DMS 273 treated with DMSO at 0.1 percent for 48 hours (cell line): ENCODE measurements around the gene SNRNP200.
"Not testable (repeated sequence)": the region's sequence is repeated elsewhere in the genome, so short reads cannot be mapped to it uniquely, and the experiment has no call there.

Experiments used
- DNase-seq: peaks from one replicate; lab custom pipeline; 2025; lab: John Stamatoyannopoulos, UW

SNRNP200 gene

DNA sequence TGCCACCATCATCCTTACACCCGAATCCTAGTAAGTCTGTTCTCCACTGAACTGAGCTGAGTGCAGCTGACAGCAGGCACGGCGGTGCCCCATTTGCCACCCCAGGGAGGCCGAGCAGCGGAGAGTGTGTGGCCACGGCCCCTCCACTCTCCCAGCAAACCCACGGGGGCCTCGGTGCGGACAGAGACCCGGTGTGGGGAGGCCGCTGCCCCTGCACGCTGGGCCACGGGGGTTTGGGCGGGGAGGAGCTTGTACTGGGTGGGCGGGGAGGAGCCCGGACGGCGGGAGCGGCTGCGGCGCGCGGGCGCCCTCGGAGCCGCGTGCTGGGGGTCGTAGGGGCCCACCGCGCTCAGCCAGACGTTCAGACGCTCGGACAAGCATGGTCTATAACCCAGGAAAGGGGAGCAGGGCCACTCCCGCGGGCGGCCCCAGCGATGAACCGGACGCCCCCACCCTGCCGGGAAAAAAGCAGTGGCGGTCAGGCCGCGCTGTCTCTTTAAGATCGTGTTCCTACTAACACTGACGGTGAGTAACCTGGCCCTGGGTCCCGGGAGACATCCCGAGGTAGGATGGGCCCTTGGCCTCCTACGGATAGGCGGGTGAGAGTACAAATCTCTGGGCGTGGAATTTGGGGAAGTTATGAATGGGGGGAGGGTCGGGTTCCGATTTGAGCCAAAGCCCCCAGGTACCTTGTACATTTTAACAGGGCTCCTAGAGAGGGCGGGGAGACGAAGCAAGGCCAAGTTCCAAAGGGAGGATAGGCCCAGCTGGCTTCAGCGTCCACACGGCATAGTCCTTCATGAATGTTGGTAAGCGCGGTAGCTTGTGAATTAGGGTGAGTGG, 19.9 kb upstream of the SNRNP200 start, which contains the start of gene ITPRIPL1:
Gene ITPRIPL1, plus strand, starts transcription at position 277 of the 843 bp plus-strand sequence. Its CDS starts 523 bp downstream, at position 800.
- no peak for DNase-seq

DNA sequence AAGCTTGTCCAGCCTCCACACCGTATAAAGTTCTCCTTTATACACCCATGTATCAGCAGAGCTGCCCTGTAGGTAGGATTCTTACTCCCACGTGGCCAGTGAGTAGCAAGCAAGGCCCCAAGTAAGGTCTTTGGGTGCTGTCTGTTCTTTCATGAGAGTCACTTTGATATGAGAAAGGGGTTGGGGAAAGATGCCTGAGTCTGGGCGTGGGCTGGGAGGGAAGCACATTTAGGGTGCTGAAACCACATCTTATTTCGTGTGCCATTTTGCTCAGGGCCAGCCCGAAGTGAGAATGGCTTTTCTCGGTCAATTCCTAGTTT, 19.3 kb upstream of the SNRNP200 start:
- no peak for DNase-seq

DNA sequence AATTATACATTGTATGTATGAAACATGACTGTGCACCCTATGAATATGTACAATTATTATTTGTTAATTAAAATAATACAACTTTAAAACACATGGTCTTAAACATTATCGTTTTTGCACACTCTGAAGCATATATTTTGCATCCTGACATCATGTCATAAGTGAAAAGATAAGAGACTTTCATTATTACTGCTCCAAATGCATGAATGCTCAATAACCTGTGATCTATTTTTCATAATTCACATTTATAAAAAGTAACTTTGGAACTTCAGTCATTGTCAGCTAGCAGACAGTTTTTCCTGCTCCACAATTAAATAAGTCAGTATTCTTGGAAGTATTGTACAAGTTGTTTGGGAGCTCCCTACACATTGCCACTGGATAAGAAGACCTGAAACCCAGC, 18.5 kb upstream of the SNRNP200 start:
- DNase-seq, result no peak

DNA sequence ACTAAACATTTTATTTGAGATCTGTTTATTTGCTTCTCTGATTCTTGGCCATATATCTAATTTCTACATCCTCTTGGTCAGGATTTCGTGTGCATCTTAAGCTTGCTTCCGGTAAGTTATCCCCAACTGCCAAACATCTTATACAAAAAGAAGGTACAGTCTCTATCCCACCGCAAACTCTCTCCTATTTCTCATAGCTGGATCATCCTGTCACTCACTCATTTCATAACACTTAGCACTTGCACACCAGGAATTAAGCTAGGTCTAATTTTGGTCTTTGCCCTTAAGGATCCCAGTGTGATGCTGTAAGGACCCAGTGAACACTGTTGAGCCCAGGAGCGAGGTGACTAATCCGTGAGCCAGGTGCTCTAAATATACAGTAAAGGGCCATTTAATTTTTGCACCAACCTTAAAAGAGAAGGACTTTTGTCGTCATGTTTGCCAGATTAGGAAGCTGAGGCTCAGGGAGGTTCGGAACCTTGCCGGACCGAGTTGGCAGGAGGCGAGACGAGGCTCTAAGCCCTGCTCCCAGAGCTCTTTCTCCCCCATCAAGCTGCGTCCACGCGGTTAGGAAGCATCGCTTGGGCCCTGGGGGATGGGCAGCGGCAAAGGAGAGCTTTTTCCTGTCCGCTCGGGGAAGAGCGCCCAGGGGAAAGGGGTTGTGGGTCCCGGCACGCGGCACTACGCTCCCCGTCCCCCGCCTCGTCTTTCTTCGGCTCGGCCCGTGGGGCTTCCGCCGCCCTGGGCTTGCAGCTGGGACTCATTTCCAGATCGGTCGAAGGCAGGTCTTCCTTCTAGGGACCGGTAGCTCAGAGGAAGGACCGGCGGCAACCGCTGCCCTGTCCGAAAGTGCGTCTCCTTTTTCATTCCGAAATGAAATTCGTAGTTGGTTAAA, 15.6 kb upstream of the SNRNP200 start:
- no peak for DNase-seq

DNA sequence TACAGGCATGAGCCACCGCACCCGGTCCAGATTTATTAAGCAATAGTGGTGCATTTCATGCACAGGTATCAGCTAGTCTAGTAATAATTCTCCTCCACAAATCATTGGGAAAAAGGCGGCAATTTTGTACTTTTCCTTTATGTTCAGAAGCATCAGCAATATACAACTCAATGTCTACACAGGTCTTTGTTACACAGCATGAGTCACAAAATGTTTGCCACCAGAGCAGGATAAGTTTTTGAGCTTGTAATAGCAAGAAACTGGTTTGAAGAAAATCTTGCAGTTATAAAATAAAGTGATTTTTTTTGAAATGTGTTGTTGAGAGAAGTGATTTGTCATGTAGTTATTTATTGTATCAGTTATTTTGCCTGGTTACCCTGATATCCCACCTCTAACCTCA, 15.0 kb upstream of the SNRNP200 start:
- no peak for DNase-seq

DNA sequence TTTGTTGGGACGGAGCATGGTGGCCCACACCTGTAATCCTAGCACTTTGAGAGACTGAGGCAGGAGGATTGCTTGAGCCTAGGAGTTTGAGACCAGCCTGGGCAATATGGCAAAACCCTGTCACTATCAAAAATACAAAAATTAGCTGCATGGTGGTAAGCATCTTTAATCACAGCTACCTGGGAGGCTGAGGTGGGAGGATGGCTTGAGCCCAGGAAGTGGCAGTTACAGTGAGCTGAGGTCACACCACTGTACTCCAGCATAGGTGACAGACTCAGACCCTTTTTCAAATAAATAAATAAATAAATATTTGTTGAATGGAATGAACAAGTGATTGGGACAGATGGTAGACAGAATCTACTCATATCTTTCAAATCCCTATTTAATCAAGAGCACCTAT, 14.1 kb upstream of the SNRNP200 start:
- DNase-seq, result no peak

DNA sequence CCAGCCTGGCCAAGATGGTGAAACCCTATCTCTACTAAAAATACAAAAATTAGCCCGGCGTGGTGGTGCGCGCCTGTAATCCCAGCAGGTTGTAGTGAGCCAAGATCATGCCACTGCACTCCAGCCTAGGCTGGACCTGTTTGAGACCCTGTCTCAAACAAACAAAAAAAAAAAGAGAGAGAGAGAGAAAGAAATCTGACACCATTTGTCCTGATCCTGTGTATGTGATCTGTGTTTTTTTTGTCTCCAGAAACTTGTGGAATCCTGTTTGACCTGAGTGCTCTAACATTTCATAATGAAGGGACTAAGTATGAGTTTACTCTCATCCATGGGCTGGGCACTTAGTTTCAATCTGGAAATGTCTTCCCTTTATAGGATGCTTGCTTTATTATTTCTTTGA, 13.4 kb upstream of the SNRNP200 start:
- no peak for DNase-seq

DNA sequence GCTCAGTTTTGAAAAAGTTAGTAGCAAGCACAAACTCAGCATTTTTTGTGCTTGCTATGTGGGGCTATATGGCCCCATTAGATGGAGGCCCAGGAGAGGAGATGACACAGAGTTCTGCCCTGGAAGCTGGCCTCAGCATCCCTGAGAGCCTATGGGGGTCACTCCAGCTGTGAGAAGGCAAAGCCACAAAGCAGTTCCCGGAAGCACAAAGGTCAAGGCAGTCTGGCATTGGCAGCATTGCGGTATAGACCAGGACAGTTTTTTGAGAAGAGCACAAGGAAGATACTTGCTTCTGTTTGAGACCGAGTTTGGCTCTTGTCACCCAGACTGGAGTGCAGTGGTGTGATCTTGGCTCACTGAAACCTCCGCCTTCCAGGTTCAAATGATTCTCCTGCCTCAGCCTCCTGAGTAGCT, 12.2 kb upstream of the SNRNP200 start:
- DNase-seq, result no peak

DNA sequence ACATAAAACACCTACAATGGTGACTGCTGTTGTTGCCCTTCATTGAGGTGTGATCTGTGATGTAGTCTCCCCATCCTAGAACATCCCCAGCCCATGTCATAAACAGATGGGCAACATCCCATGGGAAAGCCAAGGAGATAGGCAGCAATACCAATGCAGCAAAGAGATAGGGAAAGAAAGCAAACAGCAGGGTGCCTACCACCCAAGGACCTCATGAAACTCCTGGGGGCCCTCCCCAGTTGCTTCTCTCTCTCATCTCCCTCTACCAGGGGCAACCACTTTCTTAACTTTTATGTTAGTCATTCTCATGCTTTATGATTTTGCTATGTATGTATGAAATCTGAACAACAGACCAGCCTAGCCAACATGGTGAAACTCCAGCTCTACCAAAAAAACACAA, 11.7 kb upstream of the SNRNP200 start:
- DNase-seq, result no peak

DNA sequence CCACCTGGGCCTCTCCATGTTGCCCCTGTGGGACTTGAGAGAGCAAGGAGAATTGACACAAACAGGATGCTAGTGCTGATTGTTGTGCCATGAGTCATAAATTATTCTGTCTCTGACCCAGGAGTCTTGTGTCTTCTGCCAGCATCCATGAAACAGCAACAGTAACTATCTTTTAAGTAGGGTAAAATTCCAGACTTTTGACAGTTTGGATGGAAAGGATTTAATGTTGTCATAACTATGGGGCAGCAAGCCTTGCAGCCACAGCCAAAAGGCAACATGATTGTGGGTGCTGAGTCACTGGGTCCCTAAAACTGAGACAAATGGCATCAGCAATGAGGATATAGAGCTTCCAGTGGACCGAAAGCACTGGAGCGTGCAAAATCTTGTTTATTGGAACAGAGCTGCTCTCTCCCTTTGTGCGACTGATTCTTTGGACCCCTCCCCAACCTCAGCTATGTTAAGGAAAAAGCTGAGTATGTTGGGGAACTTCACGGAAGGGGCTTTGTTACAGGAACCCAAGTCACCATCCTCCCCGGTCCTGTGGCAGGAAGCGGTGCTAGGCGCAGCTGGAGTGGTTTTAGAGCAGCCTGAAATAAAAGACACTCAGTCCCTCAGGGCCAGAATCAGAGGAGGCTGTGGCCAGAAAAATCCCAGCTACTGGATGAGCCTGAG, 10.2 kb upstream of the SNRNP200 start:
- no peak for DNase-seq

DNA sequence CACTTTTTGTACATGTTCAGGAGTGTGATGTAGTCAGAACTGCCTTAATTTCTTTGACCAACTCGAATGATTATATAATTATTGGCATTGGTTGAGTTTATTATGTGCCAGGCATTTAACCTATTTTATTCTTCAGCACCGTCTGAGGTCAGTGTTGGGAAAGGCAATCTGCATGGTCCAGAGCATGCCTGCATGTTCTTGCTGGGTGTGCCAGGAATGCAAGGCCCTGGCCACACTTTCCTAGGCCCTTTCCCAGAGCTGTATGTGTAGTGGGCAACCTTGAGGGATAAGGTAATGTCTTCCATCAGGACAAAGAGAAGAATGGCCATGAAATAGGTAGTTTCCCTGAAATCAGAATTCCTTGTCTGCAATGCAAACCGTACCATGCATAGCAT, 9.7 kb upstream of the SNRNP200 start:
- DNase-seq, result no peak

DNA sequence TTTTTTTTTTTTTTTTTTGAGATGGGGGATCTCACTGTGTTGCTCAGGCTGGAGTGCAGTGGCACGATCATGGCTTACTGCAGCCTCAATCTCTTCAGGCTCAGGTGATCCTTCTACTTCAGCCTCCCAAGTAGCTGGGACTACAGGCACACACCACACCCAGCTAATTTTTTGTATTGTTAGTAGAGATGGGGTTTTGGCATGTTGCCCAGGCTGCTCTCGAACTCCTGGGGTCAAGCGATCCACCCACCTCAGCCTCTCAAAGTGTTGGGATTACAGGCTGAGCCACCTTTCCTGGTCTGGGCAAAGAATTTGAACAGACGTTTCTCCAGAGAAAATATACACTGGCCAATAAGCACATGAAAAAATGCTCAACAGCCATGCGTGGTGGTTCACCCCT, 2.9 kb upstream of the SNRNP200 start:
- no peak for DNase-seq

DNA sequence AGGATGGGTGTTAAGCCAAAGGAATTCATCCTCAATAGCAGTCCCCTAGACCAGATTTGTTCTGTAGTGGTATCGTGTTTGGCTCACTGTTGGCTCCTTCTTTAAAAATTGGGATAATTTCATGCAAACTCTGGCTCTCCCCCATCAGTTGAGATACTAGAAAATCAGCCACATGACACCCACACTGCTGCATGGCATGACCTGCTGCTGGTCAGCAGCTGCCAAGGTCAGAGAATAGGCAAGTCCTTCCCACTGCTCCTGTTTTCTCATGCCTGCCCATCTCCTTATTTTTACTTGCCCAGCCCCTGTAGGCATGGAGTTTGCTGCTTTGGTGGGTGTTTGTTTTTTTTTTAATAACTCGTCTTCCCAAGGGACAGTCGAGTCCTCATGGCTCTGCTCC, 1.0 kb upstream of the SNRNP200 start:
- no peak for DNase-seq

DNA sequence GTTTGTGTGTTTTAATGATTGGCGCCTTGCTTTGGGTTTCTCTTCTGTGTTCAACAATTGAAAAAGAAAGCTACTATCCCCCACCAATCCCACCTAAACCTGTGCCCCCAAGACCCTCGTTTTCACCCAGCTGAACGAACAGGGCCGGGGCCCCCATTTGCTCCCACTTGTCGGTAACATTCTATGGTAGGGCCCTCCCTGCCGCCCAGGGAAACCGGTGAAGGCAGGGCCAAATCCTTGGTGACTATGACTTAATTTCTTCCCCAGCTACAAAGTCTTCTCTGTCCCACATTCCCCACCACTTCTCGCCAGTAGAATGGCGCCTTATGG, 598 bp upstream of the SNRNP200 start:
- no peak for DNase-seq

DNA sequence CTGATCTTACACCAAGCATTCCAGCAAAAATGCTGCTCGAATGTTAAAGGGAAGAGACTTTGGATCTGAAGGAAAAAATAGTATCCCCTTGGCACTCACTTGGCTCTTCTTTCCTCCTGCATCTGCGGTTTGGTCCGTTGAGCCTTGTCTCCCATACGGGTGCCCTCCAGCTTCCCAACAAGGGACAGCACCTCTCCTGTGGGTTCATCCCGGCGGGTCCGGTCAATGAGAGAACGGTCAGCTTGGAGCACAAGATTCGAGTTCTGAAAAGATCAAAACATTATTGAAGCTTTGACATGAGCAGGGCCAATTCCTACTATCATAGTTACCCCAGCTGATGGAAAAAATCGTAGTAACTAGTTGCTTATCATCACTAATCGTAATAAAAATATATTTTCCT, 740 bp downstream of the SNRNP200 start:
- DNase-seq, result no peak

DNA sequence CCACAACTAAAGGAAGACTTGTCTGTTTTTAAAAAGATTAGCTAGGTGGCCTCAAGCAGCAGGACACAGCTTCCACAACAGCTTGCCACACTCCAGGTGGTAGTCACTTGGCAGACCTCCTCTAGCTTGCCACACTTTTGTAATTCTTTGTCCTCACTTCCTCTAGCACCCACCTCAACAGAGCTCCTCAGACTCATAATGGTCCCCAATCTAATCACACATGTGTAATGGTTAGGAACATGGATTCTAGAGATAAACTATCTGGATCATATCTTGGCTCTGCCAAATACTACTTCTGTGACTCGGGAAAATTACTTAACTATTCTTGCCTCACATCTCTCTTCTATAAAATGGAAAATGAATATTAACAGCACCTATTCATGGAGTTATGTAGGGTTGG, 3.5 kb downstream of the SNRNP200 start:
- DNase-seq, result no peak

DNA sequence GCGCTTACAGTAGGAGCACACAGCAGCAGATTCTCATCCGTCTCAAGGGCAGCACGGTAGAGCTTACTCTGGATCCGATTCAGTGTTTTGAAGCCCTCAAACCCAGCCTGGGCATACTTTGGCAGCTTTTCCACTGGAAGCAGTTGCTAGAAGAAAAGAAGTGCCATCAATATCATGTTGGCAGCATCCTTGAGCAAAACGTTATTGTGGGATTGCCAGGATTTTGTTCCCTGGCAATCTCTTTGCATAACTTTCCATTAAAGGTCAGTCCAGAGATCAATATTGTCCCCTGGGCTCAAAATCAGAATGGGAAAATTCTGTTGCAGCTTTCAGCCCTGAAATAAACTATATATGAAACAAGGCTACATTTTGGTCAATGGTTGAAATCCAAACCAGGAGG, 8.4 kb downstream of the SNRNP200 start:
- DNase-seq, result no peak

DNA sequence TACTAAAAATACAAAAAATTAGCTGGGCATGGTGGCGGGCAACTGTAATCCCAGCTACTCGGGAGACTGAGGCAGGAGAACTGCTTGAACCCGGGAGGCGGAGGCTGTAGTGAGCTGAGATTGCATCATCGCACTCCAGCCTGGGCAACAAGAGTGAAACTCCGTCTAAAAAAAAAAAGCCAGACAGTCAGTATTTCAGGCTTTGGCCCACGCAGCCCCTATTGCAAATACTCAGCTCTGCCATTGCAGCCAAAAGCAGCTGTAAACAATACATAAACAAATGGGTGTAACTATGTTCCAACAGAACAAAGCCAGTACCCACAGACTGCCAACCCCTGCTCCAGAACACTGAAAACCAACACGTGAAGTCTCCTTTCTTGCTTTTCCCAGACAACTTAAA, 11.1 kb downstream of the SNRNP200 start:
- DNase-seq, result not testable (repeated sequence)

DNA sequence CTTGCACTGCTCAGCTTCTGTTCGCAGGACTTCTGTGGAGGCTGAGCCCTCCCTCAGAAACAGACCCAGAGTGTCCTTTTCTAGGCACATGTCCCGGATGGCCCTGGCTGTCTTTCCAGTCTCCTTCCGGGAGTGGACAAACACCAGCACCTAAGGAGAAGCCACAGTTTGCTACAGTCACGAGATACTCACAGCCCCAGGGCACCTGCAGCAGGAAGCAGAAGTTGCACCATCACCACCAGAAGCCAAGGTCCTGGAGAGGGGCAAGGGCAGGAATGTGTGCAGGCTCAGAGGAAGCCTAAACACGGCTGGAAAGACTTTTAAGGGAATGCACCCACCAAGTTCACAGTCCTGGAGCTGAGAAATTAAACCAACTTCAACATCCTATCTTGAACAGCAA, 13.6 kb downstream of the SNRNP200 start:
- no peak for DNase-seq

DNA sequence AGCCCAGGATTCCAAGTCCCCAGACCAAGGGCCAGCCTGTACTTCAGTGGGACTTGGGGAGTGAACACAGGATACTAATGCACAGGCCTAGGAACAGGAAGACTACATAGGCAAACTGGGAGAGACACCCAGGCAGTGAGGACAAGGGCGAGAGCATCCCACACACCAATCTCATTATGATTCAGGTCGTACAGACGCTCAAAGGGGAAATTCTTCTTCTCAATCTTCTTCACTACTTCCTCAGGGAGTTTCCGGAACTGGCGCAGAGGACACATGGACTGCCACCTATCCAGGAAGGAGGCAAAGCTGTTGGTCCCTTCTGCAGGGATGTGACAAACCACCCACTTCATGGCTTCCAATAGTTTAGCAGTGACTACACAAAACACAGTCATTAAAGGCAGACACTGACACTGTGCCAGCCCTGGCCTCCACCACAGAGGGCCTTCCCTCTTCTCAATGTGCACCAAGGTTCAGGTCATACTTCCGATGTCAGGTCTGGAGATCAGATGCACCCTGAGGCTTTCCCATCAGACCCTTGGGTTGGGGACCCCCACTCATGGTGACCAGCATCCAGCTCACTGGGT, 18.0 kb downstream of the SNRNP200 start:
- DNase-seq, result no peak

DNA sequence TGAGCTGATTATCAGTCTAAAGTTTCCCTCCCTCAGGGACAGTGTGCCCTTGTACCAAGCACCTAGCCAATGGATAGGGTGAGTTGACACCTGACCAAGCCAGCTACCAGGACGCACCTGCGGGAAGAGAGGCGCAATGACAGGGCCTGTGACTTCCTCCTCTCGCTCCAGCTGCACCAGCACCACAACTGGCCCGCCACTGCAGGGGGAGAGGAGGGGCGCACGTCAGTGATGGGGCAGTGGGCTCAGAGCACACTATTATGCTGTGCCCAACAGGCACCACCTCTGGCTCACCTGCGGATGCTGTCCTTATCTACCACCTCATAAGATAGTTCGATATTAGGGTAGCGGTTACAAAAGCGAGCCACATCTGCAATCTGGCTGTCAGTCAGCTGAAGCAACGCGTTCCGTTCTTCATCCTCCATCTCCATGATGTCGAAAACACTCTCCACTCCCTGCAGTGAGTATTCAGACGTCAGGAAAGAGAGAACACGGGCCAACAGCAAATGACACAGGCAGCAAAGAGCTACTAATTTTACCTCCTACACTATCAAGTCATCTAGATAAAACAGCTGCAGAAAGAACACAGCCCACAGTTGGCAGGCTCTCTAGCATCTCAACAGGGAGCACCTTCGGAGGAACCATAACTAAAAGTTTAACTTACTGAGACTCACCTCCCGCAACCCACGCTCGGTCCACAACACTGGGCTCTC, 28.4 kb downstream of the SNRNP200 start:
- DNase-seq, result no peak
